CD4-positive, alpha-beta T cell (primary cell): Measurements from ENCODE around the gene EEFSEC. TPM values are rescaled to one million over a fixed set of nuclear protein-coding genes. Genes with fewer than 3 reads are reported as not detected.

Source experiments
- ATAC-seq: fragments of 200-7000 bp; cut with Tn5 transposase; one replicate; pipeline ENCODE4 v1.10.0; 2022; ENCODE audit warnings: mild to moderate bottlenecking; ENCODE audit not compliant: poor library complexity
- CTCF ChIA-PET: fragments of 350-600 bp; sonication (Branson Sonifier 250); formaldehyde crosslinking; loops from one replicate; lab custom pipeline; 2021; ENCODE audit warnings: antibody characterized with exemption, inconsistent platforms; lab: Charles Lee
- POLR2A ChIA-PET: fragments of 350-600 bp; sonication (Branson Sonifier 250); formaldehyde crosslinking; loops from one replicate; lab custom pipeline; 2021; ENCODE audit warnings: antibody characterized with exemption, inconsistent platforms; lab: Charles Lee
- DNase-seq, 14 experiments: peaks; one replicate each; pipeline ENCODE4 v3.0.0-alpha.2; 2013 to 2020; ENCODE audit warnings: mixed read lengths in 2 of 14
- H3K27ac ChIP-seq, 2 donors: one replicate each; pipeline versions ENCODE4 v1.5.1 to v1.7.0; 2013; ENCODE audit warnings: low read length in 2 of 2, low read depth in 1 of 2, mild to moderate bottlenecking in 1 of 2
- H3K27me3 ChIP-seq, 2 experiments: 1 replicate in 1 of 2; 2 replicates in 1 of 2; pipeline versions ENCODE4 v1.6.1 to v1.7.0; 2013; ENCODE audit warnings: low read length in 2 of 2, control low read depth in 1 of 2, mild to moderate bottlenecking in 1 of 2, moderate library complexity in 1 of 2; ENCODE audit not compliant: insufficient read depth in 2 of 2, control insufficient read depth in 1 of 2
- H3K36me3 ChIP-seq: one replicate; pipeline ENCODE4 v1.6.1; 2013; ENCODE audit warnings: low read length, control low read depth; ENCODE audit not compliant: insufficient read depth
- H3K4me1 ChIP-seq: one replicate; pipeline ENCODE4 v1.6.1; 2013; ENCODE audit warnings: low read length, control low read depth; ENCODE audit not compliant: insufficient read depth
- H3K4me3 ChIP-seq: one replicate; pipeline ENCODE4 v1.5.1; 2013; ENCODE audit warnings: mild to moderate bottlenecking, low read length, moderate library complexity
- H3K9me3 ChIP-seq, 2 experiments: 1 replicate in 1 of 2; 2 replicates in 1 of 2; pipeline versions ENCODE4 v1.6.1 to v1.7.0; 2013; ENCODE audit warnings: low read length in 2 of 2, mild to moderate bottlenecking in 2 of 2, control low read depth in 1 of 2, moderate library complexity in 1 of 2; ENCODE audit not compliant: control insufficient read depth in 1 of 2, insufficient read depth in 1 of 2
- H3K27ac Mint-ChIP-seq: one replicate; pipeline ENCODE4 v1.8.0; 2020; ENCODE audit warnings: mixed read lengths
- H3K27me3 Mint-ChIP-seq: one replicate; pipeline ENCODE4 v1.8.0; 2021; ENCODE audit warnings: mixed read lengths
- H3K36me3 Mint-ChIP-seq: one replicate; pipeline ENCODE4 v1.8.0; 2021; ENCODE audit warnings: low read depth, mixed read lengths
- H3K4me1 Mint-ChIP-seq: one replicate; pipeline ENCODE4 v1.8.0; 2021; ENCODE audit warnings: low read depth, mixed read lengths
- H3K4me3 Mint-ChIP-seq: one replicate; pipeline ENCODE4 v1.8.0; 2020; ENCODE audit warnings: mild to moderate bottlenecking, mixed read lengths
- H3K9me3 Mint-ChIP-seq: one replicate; pipeline ENCODE4 v1.8.0; 2020; ENCODE audit warnings: mixed read lengths
- intact Hi-C, 2 experiments: fragments of 100-400 bp; cut with DNase I in 1 of 2; cut with micrococcal nuclease in 1 of 2; formaldehyde crosslinking; loops; one replicate each; pipeline versions ENCODE4 v1.15.1 to v1.9.0; 2023 to 2025; cut with DNase I, micrococcal nuclease
- total RNA-seq, 174 experiments: library from RNA in 2 of 174; stranded (reverse) in 2 of 174; gene quantifications; one replicate each; pipeline ENCODE4 v1.2.3 and lab custom pipeline; 2021 to 2026
- TF ChIP-seq, protein P1 (sequence below): fragments of 200-600 bp; IDR thresholded peaks from one replicate; pipeline ENCODE4 v1.8.0; 2022; ENCODE audit warnings: antibody characterized with exemption, mild to moderate bottlenecking

EEFSEC gene
- total RNA-seq, 2 experiments from 2014 or later = 13.1 to 13.9 TPM

DNA sequence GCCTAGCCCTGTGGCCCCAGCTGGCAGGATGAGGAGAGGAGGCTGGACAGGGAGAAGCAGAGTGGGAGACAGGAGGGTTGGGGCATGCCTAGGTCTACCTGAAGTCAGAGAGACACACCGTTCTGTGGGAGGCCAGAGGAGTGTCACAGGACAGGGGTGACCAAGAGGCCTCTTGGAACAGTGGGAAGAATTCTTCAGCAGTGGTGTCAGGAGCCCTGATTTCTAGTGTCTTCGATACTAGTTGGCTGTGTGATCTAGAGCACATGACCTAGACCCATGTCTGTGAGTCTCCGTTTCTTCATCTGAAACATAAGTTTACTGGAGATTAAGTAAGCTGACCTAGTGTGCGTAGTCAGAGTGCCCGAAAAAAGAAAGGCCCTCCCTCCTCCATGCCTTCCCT, 92.2 kb downstream of the EEFSEC start:
- Histone ChIP-seq H3K9me3 (no peaks in the 10 kb centered on the region), H3K36me3 (peaks cover 14% of the 10 kb centered on the region), H3K27me3 (no peaks in the 10 kb centered on the region), H3K4me1 (peaks cover 12% of the 10 kb centered on the region), H3K4me3 (no peak overlapping the region), H3K27ac (no peak overlapping the region)
- ATAC-seq (no peak), DNase-seq (no peak)
- intact Hi-C loops = no loop called here
- ChIA-PET POLR2A (no interaction called here), CTCF (no interaction called here)
- Mint-ChIP-seq H3K4me1 (peaks cover 35% of the 10 kb centered on the region), H3K9me3 (no peaks in the 10 kb centered on the region), H3K27ac (no peak overlapping the region), H3K27me3 (no peaks in the 10 kb centered on the region), H3K4me3 (no peak overlapping the region), H3K36me3 (peaks cover 64% of the 10 kb centered on the region)
- TF ChIP-seq, protein P1, sequence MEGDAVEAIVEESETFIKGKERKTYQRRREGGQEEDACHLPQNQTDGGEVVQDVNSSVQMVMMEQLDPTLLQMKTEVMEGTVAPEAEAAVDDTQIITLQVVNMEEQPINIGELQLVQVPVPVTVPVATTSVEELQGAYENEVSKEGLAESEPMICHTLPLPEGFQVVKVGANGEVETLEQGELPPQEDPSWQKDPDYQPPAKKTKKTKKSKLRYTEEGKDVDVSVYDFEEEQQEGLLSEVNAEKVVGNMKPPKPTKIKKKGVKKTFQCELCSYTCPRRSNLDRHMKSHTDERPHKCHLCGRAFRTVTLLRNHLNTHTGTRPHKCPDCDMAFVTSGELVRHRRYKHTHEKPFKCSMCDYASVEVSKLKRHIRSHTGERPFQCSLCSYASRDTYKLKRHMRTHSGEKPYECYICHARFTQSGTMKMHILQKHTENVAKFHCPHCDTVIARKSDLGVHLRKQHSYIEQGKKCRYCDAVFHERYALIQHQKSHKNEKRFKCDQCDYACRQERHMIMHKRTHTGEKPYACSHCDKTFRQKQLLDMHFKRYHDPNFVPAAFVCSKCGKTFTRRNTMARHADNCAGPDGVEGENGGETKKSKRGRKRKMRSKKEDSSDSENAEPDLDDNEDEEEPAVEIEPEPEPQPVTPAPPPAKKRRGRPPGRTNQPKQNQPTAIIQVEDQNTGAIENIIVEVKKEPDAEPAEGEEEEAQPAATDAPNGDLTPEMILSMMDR = no peak

DNA sequence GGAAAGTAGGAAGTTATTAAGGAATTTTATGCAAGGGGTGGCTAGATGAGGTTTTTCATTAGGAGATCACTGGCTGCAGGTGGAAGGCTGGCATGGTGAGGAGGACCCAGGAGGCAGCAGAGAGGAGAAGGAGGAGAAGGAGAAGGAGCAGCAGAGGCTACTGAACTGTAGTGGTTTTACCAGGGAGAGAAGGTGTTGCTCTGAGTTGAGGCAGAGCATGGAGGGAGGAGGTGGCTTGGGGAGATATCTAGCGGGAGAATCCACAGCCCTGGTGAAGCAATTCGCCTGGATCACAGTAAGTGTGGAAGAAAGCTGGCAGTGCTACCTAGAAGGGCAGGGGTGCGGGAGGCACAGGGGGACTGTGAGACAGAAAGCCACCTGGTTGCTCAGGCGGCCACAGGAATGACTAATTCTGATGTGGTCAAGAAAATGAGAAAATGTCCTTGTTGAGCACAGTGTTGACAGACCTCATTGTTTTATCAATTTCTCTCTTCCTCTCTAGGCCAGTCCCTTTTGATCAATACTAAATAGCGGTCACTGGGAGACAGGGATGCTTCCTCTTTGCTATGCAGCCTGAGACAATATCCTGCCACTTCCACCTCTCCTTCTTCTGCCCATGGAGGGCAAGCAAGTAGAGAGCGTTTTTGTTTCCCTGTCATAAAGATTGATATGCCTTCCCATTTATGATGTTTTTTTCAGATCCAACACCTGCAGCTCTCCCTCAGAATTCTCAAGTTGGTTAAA, 94.6 kb downstream of the EEFSEC start:
- Mint-ChIP-seq H3K27ac (no peak overlapping the region), H3K36me3 (peaks cover 79% of the 10 kb centered on the region), H3K4me3 (no peak overlapping the region), H3K9me3 (no peaks in the 10 kb centered on the region), H3K4me1 (peaks cover 39% of the 10 kb centered on the region), H3K27me3 (no peaks in the 10 kb centered on the region)
- Histone ChIP-seq H3K27ac (no peak overlapping the region), H3K4me1 (peaks cover 7% of the 10 kb centered on the region), H3K27me3 (no peaks in the 10 kb centered on the region), H3K36me3 (peaks cover 14% of the 10 kb centered on the region), H3K4me3 (no peak overlapping the region), H3K9me3 (no peaks in the 10 kb centered on the region)
- ChIA-PET POLR2A (no interaction called here), CTCF (no interaction called here)
- TF ChIP-seq, protein P1 = no peak
- ATAC-seq (no peak), DNase-seq (no peak)
- intact Hi-C loops = no loop called here

DNA sequence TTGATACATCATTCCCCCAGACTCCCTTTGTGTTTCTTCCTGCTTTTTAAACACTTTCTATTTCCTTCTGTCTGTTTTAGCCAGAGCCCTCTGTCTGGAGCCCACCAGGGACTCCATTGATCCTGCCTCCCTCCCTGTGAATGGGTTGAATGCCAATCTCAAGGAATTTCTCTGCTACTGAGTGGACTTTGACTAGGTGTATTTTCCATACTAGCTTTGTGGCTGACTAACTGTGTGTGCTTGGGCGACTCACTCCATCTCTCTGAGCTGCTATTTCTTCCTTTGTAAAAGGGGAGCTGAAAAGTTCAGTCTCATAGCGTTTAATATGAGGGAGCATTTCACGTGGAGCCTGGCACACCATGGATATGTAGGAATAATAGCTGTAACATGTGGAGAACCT, 98.8 kb downstream of the EEFSEC start:
- Histone ChIP-seq H3K36me3 (peaks cover 7% of the 10 kb centered on the region), H3K4me1 (no peaks in the 10 kb centered on the region), H3K27me3 (no peaks in the 10 kb centered on the region), H3K9me3 (peaks cover 0 to 5% of the 10 kb centered on the region in 2 experiments), H3K27ac (no peak overlapping the region), H3K4me3 (no peak overlapping the region)
- ATAC-seq (no peak), DNase-seq (no peak)
- TF ChIP-seq, protein P1 = no peak
- H3K36me3 Mint-ChIP-seq = peaks cover 82% of the 10 kb centered on the region
- no peaks in the 10 kb centered on the region for H3K27me3 Mint-ChIP-seq
- H3K4me1 Mint-ChIP-seq = peaks cover 61% of the 10 kb centered on the region
- CTCF ChIA-PET = no interaction called here
- no peak overlapping the region for H3K4me3 Mint-ChIP-seq
- H3K9me3 Mint-ChIP-seq = no peaks in the 10 kb centered on the region
- no peak overlapping the region for H3K27ac Mint-ChIP-seq
- POLR2A ChIA-PET = interaction anchor here (1.3 kb wide), 1 partner anchor 9 kb away, joined by 3 read pairs; no protein-coding TSS in a partner anchor
- intact Hi-C loops = no loop called here
